ENCODE measurements around the gene ENTPD8. TPM values are rescaled to one million over a fixed set of nuclear protein-coding genes. Genes with fewer than 3 reads are reported as not detected.
A peak's percentile ranks its signal among the peaks of the same experiment; 100 is the strongest.

The ENTPD8 gene
- total and polyA plus RNA-seq, 2 of the 4 experiments (the other 2 are of a cell fraction), result 0.07 TPM; not detected in 1

GRCh38 chr9:137435381-137435891 lies 5.7 kb downstream of the ENTPD8 start:
- in situ Hi-C loops (cut with MboI; ENCODE audit: low sequenced_read_pairs), result no loop called here
- Histone ChIP-seq H3K4me1 (ENCODE audit: control insufficient read depth, insufficient read depth, low read length) (peaks cover 3% of the 10 kb centered on the region), H3K14ac (replicated peaks; ENCODE audit: low read depth, low read length) (no peak overlapping the region), H4K20me1 (ENCODE audit: insufficient read depth, low read length) (no peaks in the 10 kb centered on the region), H3K9ac (ENCODE audit: low read depth, low read length) (no peak overlapping the region), H3K18ac (ENCODE audit: low read depth, low read length) (no peak overlapping the region), H4K8ac (ENCODE audit: low read depth in 2 of 2, low read length in 2 of 2) (peak overlapping the region; percentile 49 to 56; a peak in 2 of 4 replicates), H3K27ac (ENCODE audit: insufficient read depth, low read length) (no peak overlapping the region), H3K4me2 (ENCODE audit: low read depth, low read length) (no peak overlapping the region), H2AK5ac (ENCODE audit: low read depth, low read length) (peak overlapping the region; percentile 7; the same call in 1 of the 2 replicates), H2BK5ac (ENCODE audit: low read depth, low read length, poor library complexity, severe bottlenecking) (no peak overlapping the region), H4K5ac (ENCODE audit: low read depth, low read length) (no peak overlapping the region), H3K27me3 (ENCODE audit: control insufficient read depth, insufficient read depth, low read length) (no peaks in the 10 kb centered on the region), H3K9me3 (ENCODE audit: control insufficient read depth, insufficient read depth, low read length) (no peaks in the 10 kb centered on the region), H3K9me1 (ENCODE audit: insufficient read depth, low read length) (no peaks in the 10 kb centered on the region), H2BK20ac (ENCODE audit: low read depth, low read length) (no peak overlapping the region), H2BK120ac (ENCODE audit: low read depth, low read length) (no peak overlapping the region), H3K4me3 (ENCODE audit: insufficient read depth, low read depth, low read length) (no peak overlapping the region), H3K79me1 (ENCODE audit: low read depth in 1 of 2, low read length in 2 of 2) (no peaks in the 10 kb centered on the region), H3K56ac (ENCODE audit: extremely low read depth, insufficient read depth, low read length) (no peak overlapping the region), H4K91ac (ENCODE audit: insufficient read depth, low read depth, low read length) (no peak overlapping the region), H2AFZ (replicated peaks; ENCODE audit: low read length, poor library complexity) (peak overlapping the region; percentile 89), H3K4ac (ENCODE audit: low read depth, low read length) (peak overlapping the region; percentile 2; the same call in 1 of the 2 replicates), H3K36me3 (ENCODE audit: control insufficient read depth, insufficient read depth, low read length) (no peaks in the 10 kb centered on the region), H2BK15ac (ENCODE audit: low read depth, low read length) (no peak overlapping the region), H3K23ac (ENCODE audit: low read depth, low read length) (no peak overlapping the region), H2AK9ac (replicated peaks; ENCODE audit: low read depth, low read length, poor library complexity) (peak overlapping the region; percentile 94)
- dilution Hi-C loops (cut with HindIII; ENCODE audit: low sequenced_read_pairs, unreplicated experiment), result no loop called here
- POLR2A ChIA-PET (ENCODE audit: unreplicated experiment), result no interaction called here
- ATAC-seq (ENCODE audit: low read depth) (no peak; the same call in 1 of the 2 replicates), DNase-seq (no peak)
- 81% methylated on average over 14 of the region's 20 CpGs; no CpG with 5 or more reads in 1 of the 2 experiments for WGBS, 2 experiments (ENCODE audit: extremely low coverage in 2 of 2, insufficient read length in 1 of 2)
- intact Hi-C loops (cut with micrococcal nuclease), result no loop called here
- CTCF ChIA-PET, result no interaction called here
- no peak for TF ChIP-seq MAZ (IDR thresholded peaks at IDR 0.05; ENCODE audit: borderline replicate concordance, low read depth, low read length)
- no peak for TF ChIP-seq POLR2A (IDR thresholded peaks at IDR 0.05; ENCODE audit: low read depth, low read length)
- TF ChIP-seq CHD1 (IDR thresholded peaks at IDR 0.05; ENCODE audit: low read depth, low read length), result no peak
- no peak for TF ChIP-seq RFX5 (IDR thresholded peaks at IDR 0.05; ENCODE audit: low read depth, low read length)
- no peak for TF ChIP-seq USF2 (IDR thresholded peaks at IDR 0.05; ENCODE audit: low read depth, low read length)
- no peak for TF ChIP-seq ELK1 (IDR thresholded peaks at IDR 0.05; ENCODE audit: borderline replicate concordance, low read depth, low read length)
- no peak for TF ChIP-seq SMC3 (IDR thresholded peaks at IDR 0.05; ENCODE audit: low read depth, low read length)
- no peak for TF ChIP-seq CEBPB (IDR thresholded peaks at IDR 0.05; ENCODE audit: low read depth, low read length)
- no peak for TF ChIP-seq BHLHE40 (IDR thresholded peaks at IDR 0.05; ENCODE audit: low read depth, low read length)
- no peak for TF ChIP-seq CTCF (conservative IDR thresholded peaks at IDR 0.05; ENCODE audit: low read depth, low read length)
- no peak for TF ChIP-seq FOS (IDR thresholded peaks at IDR 0.05; ENCODE audit: low read depth, low read length)
- no peak for TF ChIP-seq RAD21 (IDR thresholded peaks at IDR 0.05; ENCODE audit: low read length)
- TF ChIP-seq NFE2L2 (IDR thresholded peaks at IDR 0.05; ENCODE audit: low read depth, low read length), result no peak
- no peak for TF ChIP-seq MXI1 (IDR thresholded peaks at IDR 0.05; ENCODE audit: borderline replicate concordance, low read depth, low read length)
- TF ChIP-seq MAFK (IDR thresholded peaks at IDR 0.05; ENCODE audit: low read depth, low read length), result no peak
- BruUV-seq (replicated peaks), result no TSS peak

Data from IMR-90 (cell line).